Activated CD8-positive, alpha-beta memory T cell treated with anti-CD3 and anti-CD28 coated beads, Interleukin-2, amount 10 ng/mL, durations not matched to agents 7 days and 5 days (primary cell): ENCODE measurements around the gene ETFDH. TPM values are rescaled to one million over a fixed set of nuclear protein-coding genes. Genes with fewer than 3 reads are reported as not detected.
A peak's percentile ranks its signal among the peaks of the same experiment; 100 is the strongest.
"Not testable (repeated sequence)": the region's sequence is repeated elsewhere in the genome, so short reads cannot be mapped to it uniquely, and the experiment has no call there.

ENCODE experiments used
- ATAC-seq: fragments of 150-1000 bp; cut with Tn5 transposase; one replicate; pipeline ENCODE4 v1.10.0; 2021; ENCODE audit warnings: moderate library complexity
- CTCF ChIA-PET: fragments of 350-600 bp; sonication (Branson Sonifier 250); formaldehyde crosslinking; loops from one replicate; lab custom pipeline; 2021; ENCODE audit warnings: antibody characterized with exemption; lab: Charles Lee
- DNase-seq: peaks from one replicate; pipeline ENCODE4 v3.0.0-alpha.2; 2020
- H3K27ac Mint-ChIP-seq: one replicate; pipeline ENCODE4 v1.8.0; 2021; ENCODE audit warnings: mild to moderate bottlenecking, mixed read lengths
- H3K27me3 Mint-ChIP-seq: one replicate; pipeline ENCODE4 v1.8.0; 2021; ENCODE audit warnings: mixed read lengths
- H3K36me3 Mint-ChIP-seq: one replicate; pipeline ENCODE4 v1.8.0; 2021; ENCODE audit warnings: mild to moderate bottlenecking, mixed read lengths
- H3K4me1 Mint-ChIP-seq: one replicate; pipeline ENCODE4 v1.8.0; 2021; ENCODE audit warnings: mixed read lengths
- H3K4me3 Mint-ChIP-seq: one replicate; pipeline ENCODE4 v1.8.0; 2021; ENCODE audit warnings: mild to moderate bottlenecking, moderate library complexity, mixed read lengths
- H3K9me3 Mint-ChIP-seq: one replicate; pipeline ENCODE4 v1.8.0; 2022; ENCODE audit warnings: low read depth, mixed read lengths
- total RNA-seq, 2 experiments: library from RNA; stranded (reverse); gene quantifications; one replicate each; pipeline ENCODE4 v1.2.3, GENCODE V29; 2021

Gene ETFDH
- total RNA-seq, 2 experiments from 2014 or later: 22.0 to 30.4 TPM

DNA sequence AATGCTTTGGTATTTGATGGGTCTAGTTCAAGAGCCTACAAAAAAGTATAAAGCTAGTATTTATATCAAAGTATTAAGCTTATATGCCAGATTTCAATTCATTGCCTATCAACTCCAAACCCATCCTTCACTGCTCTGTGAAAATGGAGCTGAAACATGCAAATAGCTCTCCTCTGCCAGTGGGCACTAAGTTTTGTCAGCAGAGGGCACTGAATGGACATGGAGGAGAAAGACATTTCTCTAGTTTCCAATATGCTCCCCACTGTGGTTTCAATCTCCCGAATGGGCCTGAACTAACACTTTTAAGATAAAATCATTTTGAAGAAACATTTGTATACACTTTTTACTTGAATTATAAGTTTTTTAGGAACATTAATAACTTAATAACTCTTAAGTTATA, 38.7 kb downstream of the ETFDH start:
- H3K4me3 Mint-ChIP-seq: no peak overlapping the region
- ATAC-seq (no peak), DNase-seq (no peak)
- H3K9me3 Mint-ChIP-seq: no peaks in the 10 kb centered on the region
- H3K27me3 Mint-ChIP-seq: no peaks in the 10 kb centered on the region
- no peak overlapping the region for H3K27ac Mint-ChIP-seq
- peaks cover 71% of the 10 kb centered on the region for H3K36me3 Mint-ChIP-seq
- H3K4me1 Mint-ChIP-seq: peaks cover 7% of the 10 kb centered on the region
- CTCF ChIA-PET: interaction anchor here (0.8 to 2.1 kb wide), 3 partner anchors 139 to 492 kb away, joined by 3 to 6 read pairs (median 5); no protein-coding TSS in a partner anchor

DNA sequence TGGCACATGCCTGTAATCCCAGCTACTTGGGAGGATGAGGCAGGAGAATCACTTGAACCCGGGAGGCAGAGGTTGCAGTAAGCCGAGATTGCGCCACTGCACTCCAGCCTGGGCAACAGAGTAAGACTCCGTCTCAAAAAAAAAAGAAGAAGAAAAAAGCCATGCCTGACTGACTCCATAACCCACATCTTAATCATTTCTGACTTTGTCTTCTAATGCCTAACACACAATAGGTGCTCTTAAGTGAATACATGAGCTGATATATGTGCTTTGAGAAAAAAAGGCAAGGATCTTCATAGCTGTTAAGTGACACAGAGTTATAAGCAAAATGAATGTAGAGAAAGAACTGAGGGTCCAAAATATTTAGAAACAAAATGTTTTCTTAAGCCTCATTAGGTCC, 40.5 kb downstream of the ETFDH start:
- not testable (repeated sequence) for H3K4me3 Mint-ChIP-seq, DNase-seq, ATAC-seq, H3K27ac Mint-ChIP-seq, H3K9me3 Mint-ChIP-seq, H3K27me3 Mint-ChIP-seq
- CTCF ChIA-PET: interaction anchor here (1.0 kb wide), 1 partner anchor 139 kb away, joined by 3 read pairs; no protein-coding TSS in a partner anchor
- Mint-ChIP-seq H3K36me3 (peaks cover 67% of the 10 kb centered on the region), H3K4me1 (peaks cover 13% of the 10 kb centered on the region)

DNA sequence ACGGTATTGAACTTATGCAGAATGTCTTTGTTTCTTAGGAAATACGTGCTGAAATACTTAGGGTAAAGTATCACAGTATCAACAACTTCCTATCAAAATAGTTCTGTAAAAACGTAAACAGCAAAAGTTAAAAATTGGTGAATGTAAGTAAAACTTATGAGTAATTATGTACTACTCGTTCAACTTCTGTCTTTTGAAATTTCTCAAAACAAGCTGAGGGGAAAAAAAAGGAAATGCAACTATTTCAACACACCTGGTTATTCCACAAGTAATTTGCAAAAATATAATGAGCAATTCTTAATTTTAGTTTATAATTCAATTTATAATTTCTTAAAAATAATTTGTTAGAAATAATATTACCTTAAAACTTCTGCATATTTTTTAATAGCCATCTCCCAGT, 42.8 kb downstream of the ETFDH start:
- no peak overlapping the region for H3K27ac Mint-ChIP-seq
- CTCF ChIA-PET: no interaction called here
- H3K4me1 Mint-ChIP-seq: peaks cover 28% of the 10 kb centered on the region
- no peak for ATAC-seq
- H3K36me3 Mint-ChIP-seq: peaks cover 75% of the 10 kb centered on the region
- no peak for DNase-seq
- H3K9me3 Mint-ChIP-seq: no peaks in the 10 kb centered on the region
- H3K4me3 Mint-ChIP-seq: no peak overlapping the region
- no peaks in the 10 kb centered on the region for H3K27me3 Mint-ChIP-seq

DNA sequence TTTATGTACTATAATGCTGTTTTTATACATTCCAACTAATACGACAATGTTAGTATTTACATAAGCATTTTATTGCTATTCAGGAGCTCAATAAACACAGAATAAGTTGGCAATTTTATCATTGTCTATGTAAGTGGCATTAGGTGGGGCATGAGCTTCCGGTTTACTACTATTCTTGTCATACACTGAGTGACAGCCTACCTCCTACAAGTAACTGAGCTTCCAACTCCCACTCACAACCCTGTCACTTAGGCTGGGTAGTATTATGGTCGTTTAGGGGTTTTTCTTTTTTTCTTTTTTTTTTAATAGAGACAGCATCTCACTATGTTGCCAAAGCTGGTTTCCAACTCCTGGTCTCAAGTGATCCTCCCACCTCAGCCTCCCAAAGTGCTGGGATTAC, 43.7 kb downstream of the ETFDH start:
- no peak for ATAC-seq
- no peak overlapping the region for H3K27ac Mint-ChIP-seq
- CTCF ChIA-PET: interaction anchor here (0.9 kb wide), 1 partner anchor 26 kb away, joined by 3 read pairs; no protein-coding TSS in a partner anchor

DNA sequence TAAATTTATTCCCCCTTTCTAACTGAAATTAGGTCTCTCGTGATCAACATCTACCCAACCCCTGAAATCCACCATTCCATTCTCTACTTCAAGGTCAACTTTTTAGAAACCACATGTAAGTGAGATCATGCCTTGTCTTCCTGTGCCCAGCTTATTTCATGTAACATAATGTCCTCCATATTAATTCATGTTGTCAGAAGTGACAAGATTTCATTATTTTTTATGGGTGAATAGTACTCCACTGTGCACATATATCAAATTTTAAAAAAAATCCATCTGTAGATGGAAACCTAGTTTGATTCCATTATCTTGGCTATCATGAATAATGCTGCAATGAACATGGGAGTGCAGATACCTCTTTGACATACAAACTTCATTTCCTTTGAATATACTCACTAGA, 49.6 kb downstream of the ETFDH start:
- no peak for ATAC-seq
- Mint-ChIP-seq H3K9me3 (no peaks in the 10 kb centered on the region), H3K27ac (peak overlapping the region; percentile 26), H3K4me1 (peaks cover 56% of the 10 kb centered on the region), H3K27me3 (no peaks in the 10 kb centered on the region), H3K4me3 (peak overlapping the region; percentile 88), H3K36me3 (peaks cover 47% of the 10 kb centered on the region)
- CTCF ChIA-PET: interaction anchor here (0.6 to 0.9 kb wide), 3 partner anchors 15 to 51 kb away, joined by 3 to 4 read pairs (median 3); partner anchors contain the start of gene FNIP2
- no peak for DNase-seq

More for the DNA sequence above, 43.7 kb downstream of the ETFDH start:
- H3K4me3 Mint-ChIP-seq: no peak overlapping the region
- H3K4me1 Mint-ChIP-seq: peaks cover 33% of the 10 kb centered on the region
- DNase-seq: no peak
- H3K9me3 Mint-ChIP-seq: no peaks in the 10 kb centered on the region
- no peaks in the 10 kb centered on the region for H3K27me3 Mint-ChIP-seq
- peaks cover 71% of the 10 kb centered on the region for H3K36me3 Mint-ChIP-seq

DNA sequence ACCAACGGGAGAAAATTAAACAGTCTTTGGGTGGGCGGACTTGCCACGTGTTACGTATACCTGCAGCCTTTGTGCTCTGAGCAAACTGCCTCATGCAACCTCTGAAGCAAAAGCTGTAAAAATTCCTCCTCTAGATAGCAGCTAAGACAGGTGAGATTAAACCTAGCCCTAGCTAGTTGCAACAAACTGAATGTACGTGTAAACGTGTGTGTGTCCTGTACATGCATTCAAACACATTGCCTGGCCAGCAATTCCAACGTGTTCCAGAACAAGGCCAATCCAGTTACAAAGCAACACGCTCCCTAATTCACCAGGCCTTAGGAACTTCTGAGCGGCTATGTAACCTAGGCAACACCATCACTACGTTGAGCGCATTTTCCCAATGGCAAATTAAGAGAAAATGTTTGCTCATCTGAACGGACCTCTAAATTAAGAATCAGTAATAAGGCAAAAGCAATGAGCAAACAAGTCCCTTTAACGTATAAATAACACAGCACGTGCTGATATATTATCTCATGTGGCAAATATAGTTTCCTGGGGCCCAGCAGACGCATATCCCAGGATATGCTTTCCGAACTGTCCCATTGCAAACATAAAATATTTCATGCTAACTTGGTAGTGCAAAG, 50.3 kb downstream of the ETFDH start:
- peak overlapping the region; percentile 98 for H3K27ac Mint-ChIP-seq
- H3K9me3 Mint-ChIP-seq: no peaks in the 10 kb centered on the region
- DNase-seq (no peak), ATAC-seq (peak; percentile 1)
- CTCF ChIA-PET: interaction anchor here (0.6 to 0.9 kb wide), 3 partner anchors 14 to 52 kb away, joined by 3 to 4 read pairs (median 3); partner anchors contain the start of gene FNIP2
- H3K27me3 Mint-ChIP-seq: no peaks in the 10 kb centered on the region
- peak overlapping the region; percentile 88 for H3K4me3 Mint-ChIP-seq
- peaks cover 41% of the 10 kb centered on the region for H3K36me3 Mint-ChIP-seq
- H3K4me1 Mint-ChIP-seq: peaks cover 57% of the 10 kb centered on the region

DNA sequence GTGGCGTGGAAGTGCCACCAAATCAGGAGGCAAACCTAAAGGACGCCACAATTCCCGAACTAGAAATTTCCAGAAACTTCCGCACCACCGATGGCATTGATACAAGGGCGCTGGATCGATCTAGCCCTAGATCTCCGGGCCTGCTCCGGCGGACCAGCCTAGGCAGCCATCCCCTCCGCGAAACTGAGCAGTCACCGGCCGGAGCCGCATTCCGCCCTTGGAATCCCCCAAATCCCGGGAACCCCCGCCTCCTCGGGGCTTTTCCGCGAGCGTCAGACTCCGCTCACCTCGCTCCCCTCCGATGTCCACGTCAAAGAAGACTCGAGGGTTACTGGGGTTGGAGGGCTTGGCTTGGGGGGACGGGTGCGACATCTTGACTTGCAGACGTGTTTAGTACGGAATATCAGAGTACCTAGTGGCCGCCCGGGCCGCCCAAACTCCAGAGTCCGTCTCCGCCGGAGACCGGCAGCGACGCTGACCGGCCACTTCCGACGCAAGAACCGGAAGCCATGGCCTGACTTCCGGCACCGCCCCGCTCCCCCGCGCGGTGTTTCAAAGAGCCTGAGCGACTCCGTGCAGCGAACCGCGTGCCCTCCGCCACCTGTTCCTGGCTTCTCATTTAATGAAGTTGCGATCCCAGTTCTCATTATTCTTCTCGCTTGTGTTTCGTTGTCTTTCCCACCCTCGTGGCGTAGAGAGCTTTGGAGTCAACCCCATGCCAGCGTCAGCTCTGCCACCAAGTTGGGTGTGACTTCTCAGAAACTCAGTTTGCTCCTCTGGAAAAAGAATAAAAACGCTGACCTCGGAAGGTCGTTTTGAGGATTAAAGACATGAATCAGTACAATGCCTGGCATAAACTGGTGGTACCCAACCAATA, 51.1 kb downstream of the ETFDH start, which contains the start of gene PPID:
TSS of gene PPID (minus strand) at position 480 of the 877 bp plus-strand sequence. CDS start at position 372, 108 bp downstream.
- no peaks in the 10 kb centered on the region for H3K9me3 Mint-ChIP-seq
- CTCF ChIA-PET: interaction anchor here (0.7 to 2.0 kb wide), 3 partner anchors 52 to 129 kb away, joined by 3 to 6 read pairs (median 4); no protein-coding TSS in a partner anchor
- ATAC-seq (peak; percentile 90), DNase-seq (peak; percentile 91)
- peaks cover 34% of the 10 kb centered on the region for H3K36me3 Mint-ChIP-seq
- no peaks in the 10 kb centered on the region for H3K27me3 Mint-ChIP-seq
- peak within 1 kb of the TSS; percentile 88 for H3K4me3 Mint-ChIP-seq
- peaks cover 57% of the 10 kb centered on the region for H3K4me1 Mint-ChIP-seq
- peak within 1 kb of the TSS; percentile 98 for H3K27ac Mint-ChIP-seq

DNA sequence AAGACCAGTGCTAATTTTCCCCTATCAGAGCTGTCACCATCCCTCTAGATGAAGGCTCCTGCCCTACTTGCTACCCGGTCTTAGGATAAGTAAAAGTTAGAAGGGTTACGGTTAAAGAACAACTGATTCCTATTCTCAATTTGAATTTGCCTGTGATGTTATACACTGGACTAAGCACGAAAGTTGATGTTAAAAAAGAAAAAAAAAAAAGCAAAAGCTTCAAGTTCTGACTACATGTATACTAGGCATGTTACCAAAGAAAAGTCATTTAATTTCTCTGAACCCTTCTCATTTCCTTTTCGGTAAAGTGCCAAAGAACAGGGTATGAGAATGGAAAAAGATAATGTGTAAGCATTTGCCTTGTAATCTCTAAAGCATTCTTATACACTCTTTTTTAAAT, 52.5 kb downstream of the ETFDH start:
- CTCF ChIA-PET: interaction anchor here (0.6 to 2.0 kb wide), 2 partner anchors 128 to 452 kb away, joined by 3 to 6 read pairs; no protein-coding TSS in a partner anchor
- Mint-ChIP-seq H3K9me3 (no peaks in the 10 kb centered on the region), H3K27ac (peak overlapping the region; percentile 98), H3K4me1 (peaks cover 65% of the 10 kb centered on the region), H3K36me3 (peaks cover 22% of the 10 kb centered on the region), H3K4me3 (peak overlapping the region; percentile 88), H3K27me3 (no peaks in the 10 kb centered on the region)
- DNase-seq: no peak
- ATAC-seq: peak; percentile 6

DNA sequence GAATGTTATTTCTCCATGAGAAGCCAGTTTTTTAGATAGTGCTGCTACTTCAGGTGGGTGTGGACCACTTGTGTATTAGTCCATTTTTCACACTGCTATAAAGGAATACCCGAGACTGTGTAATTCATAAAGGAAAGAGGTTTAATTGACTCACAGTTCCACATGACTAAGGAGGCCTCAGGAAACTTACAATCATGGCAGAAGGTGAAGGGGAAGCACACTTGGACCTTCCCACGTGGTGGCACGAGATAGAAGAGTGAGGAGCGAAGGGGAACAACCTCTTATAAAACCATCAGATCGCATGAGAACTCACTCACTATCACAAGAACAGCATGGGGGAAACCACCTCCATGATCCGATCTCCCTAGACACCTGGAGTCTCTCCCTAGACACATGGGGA, 54.5 kb downstream of the ETFDH start:
- H3K9me3 Mint-ChIP-seq: no peaks in the 10 kb centered on the region
- no peak for DNase-seq
- peaks cover 9% of the 10 kb centered on the region for H3K36me3 Mint-ChIP-seq

DNA sequence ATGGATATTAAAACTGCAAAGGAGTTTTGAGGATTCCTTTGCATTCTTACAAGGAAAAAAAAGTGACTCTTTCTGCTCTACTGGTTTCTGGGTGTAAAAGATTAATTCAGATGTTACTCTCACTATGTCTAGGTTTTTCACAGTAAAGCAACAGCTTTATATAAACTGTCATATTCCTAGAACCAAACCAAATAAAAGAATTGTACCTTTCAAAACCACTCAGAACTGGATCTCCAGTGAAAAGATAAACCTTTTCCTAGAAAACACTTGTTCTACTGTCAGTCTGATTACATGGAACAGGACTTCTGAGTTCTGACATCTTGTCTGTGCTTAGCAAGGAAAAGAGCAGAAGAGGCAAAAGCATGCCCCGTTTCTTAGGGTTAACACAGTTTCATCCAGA, 56.1 kb downstream of the ETFDH start:
- Mint-ChIP-seq H3K4me1 (peaks cover 48% of the 10 kb centered on the region), H3K4me3 (no peak overlapping the region), H3K9me3 (no peaks in the 10 kb centered on the region), H3K27ac (peak overlapping the region; percentile 3), H3K36me3 (peaks cover 5% of the 10 kb centered on the region), H3K27me3 (peaks cover 15% of the 10 kb centered on the region)
- DNase-seq (no peak), ATAC-seq (no peak)
- CTCF ChIA-PET: interaction anchor here (1.2 to 1.7 kb wide), 2 partner anchors 40 to 123 kb away, joined by 4 read pairs; partner anchors contain the start of gene FNIP2

More for the DNA sequence above, 54.5 kb downstream of the ETFDH start:
- peaks cover 5% of the 10 kb centered on the region for H3K27me3 Mint-ChIP-seq
- peak overlapping the region; percentile 44 for H3K27ac Mint-ChIP-seq
- no peak for ATAC-seq
- CTCF ChIA-PET: interaction anchor here (1.7 kb wide), 1 partner anchor 125 kb away, joined by 5 read pairs; no protein-coding TSS in a partner anchor
- H3K4me1 Mint-ChIP-seq: peaks cover 54% of the 10 kb centered on the region
- no peak overlapping the region for H3K4me3 Mint-ChIP-seq

DNA sequence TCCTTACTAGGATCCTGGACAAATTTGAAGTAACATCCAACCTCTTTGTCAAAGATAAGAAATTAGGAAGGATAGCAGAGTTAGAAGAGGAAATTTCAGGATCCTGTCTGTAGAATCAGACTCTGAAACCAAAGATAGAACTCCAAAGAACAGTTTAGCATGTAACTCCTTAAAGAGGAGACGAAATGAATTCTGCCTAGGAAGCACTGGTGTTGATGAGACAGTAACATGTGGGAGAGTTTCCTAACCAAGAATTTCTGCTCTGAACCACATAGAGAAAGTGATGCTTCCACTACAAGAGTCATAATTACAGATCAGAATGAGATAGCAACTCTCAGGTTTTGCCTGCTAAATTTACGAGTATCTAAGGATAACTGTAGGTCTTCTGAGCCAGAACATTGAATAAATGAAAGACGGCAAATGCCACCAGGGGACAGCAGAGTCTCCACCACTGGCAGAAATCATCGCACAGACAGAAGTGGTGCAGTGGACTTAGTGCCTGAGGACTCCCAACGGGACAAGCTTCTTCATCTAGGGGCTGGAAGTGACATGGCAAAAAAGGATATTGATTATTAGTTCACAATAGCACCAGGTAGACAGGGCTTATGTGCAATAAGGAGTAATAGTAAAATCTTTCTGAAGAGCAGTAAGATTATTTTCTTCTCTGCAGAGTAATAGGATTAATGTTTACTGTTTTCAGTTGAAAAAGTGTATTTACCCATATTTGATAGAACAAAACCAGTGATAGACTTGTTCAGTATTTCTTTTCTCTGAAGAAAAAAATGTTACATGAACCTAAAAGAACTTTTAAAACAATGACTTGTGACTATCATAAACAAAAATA, 57.8 kb downstream of the ETFDH start:
- CTCF ChIA-PET: interaction anchor here (0.5 to 1.2 kb wide), 4 partner anchors 120 to 473 kb away, joined by 3 to 6 read pairs (median 3); no protein-coding TSS in a partner anchor
- peak; percentile 80 for ATAC-seq
- peaks cover 36% of the 10 kb centered on the region for H3K4me1 Mint-ChIP-seq
- peak; percentile 70 for DNase-seq
- H3K4me3 Mint-ChIP-seq: no peak overlapping the region
- peak overlapping the region; percentile 29 for H3K27ac Mint-ChIP-seq
- no peaks in the 10 kb centered on the region for H3K9me3 Mint-ChIP-seq
- peaks cover 5% of the 10 kb centered on the region for H3K36me3 Mint-ChIP-seq
- peaks cover 15% of the 10 kb centered on the region for H3K27me3 Mint-ChIP-seq

DNA sequence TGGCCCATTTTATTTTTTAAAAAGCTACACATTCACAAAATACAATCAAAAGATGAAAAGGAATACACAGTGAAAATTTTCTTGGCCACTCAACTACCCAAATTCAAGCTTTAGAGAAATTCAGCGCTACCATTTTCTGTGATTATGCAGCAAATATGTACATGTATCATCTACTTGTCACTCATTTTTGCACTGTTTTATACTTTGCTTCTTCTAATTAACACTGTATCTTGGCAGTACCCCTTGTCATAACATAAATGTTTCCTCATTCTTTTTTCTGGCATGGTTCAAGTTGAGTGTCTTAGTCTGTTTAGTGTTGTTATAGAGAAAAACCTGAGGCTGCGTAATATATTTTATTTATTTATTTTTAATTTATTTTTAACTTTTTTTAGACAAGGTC, 66.8 kb downstream of the ETFDH start:
- peaks cover 3% of the 10 kb centered on the region for H3K36me3 Mint-ChIP-seq
- no peaks in the 10 kb centered on the region for H3K4me1 Mint-ChIP-seq
- CTCF ChIA-PET: no interaction called here
- no peak for DNase-seq
- no peak overlapping the region for H3K4me3 Mint-ChIP-seq
- no peak overlapping the region for H3K27ac Mint-ChIP-seq
- H3K27me3 Mint-ChIP-seq: peaks cover 9% of the 10 kb centered on the region
- ATAC-seq: no peak
- H3K9me3 Mint-ChIP-seq: no peaks in the 10 kb centered on the region
